Mesothelial cell of epicardium (in vitro differentiated cells): ENCODE data around the gene CLDN14. TPM values are rescaled to one million over a fixed set of nuclear protein-coding genes. Genes with fewer than 3 reads are reported as not detected.
"Not testable (repeated sequence)": the region's sequence is repeated elsewhere in the genome, so short reads cannot be mapped to it uniquely, and the experiment has no call there.

Experiments
- DNase-seq, 2 experiments: peaks; one replicate each; pipeline ENCODE4 v3.0.0; 2021; ENCODE audit warnings: low spot score in 2 of 2; ENCODE audit not compliant: unreplicated experiment in 2 of 2
- H3K27ac Mint-ChIP-seq: 2 replicates; pipeline ENCODE4 v1.8.0; 2021; ENCODE audit warnings: mixed read lengths
- H3K27me3 Mint-ChIP-seq: 2 replicates; pipeline ENCODE4 v1.8.0; 2021; ENCODE audit warnings: low read depth, mixed read lengths
- H3K36me3 Mint-ChIP-seq: 2 replicates; pipeline ENCODE4 v1.8.0; 2021; ENCODE audit warnings: mixed read lengths
- H3K4me1 Mint-ChIP-seq: 2 replicates; pipeline ENCODE4 v1.8.0; 2021; ENCODE audit warnings: mixed read lengths
- H3K4me3 Mint-ChIP-seq: 2 replicates; pipeline ENCODE4 v1.8.0; 2021; ENCODE audit warnings: mild to moderate bottlenecking, moderate library complexity, mixed read lengths
- H3K9me3 Mint-ChIP-seq: 2 replicates; pipeline ENCODE4 v1.8.0; 2021; ENCODE audit warnings: mixed read lengths
- total RNA-seq: library from RNA; stranded (reverse); gene quantifications from 3 replicates; pipeline ENCODE4 v1.2.1, GENCODE V29; 2021
- TF ChIP-seq, protein P1 (sequence below): fragments of 200-600 bp; sonication (generic); IDR thresholded peaks from one replicate; pipeline ENCODE4 v1.5.0; 2021; ENCODE audit warnings: antibody characterized with exemption; ENCODE audit not compliant: unreplicated experiment

Gene CLDN14
- total RNA-seq, 1 donor from 2014 or later, result not detected

DNA sequence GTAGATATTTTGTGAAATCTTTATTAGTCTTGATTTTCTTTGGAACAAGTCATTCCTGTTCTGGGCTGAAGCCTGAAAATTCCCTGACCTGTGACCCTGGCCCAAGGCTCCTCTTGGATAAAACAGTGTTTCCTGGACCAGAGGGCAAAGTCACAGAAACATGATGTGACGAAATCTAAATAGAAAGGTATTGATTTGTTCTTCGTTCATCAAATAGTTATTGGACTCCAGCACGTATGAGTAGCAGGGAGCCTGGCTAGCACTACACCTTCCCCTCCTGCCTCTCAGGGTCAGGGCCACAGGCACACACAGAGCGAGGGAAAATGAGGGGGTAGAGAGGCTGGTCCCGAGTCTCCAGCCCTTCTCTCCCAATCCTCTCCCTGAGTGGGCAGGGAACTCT is 1.7 kb upstream of the CLDN14 start:
- DNase-seq, result no peak
- no peak overlapping the region for H3K4me3 Mint-ChIP-seq
- H3K9me3 Mint-ChIP-seq, result no peaks in the 10 kb centered on the region
- no peaks in the 10 kb centered on the region for H3K36me3 Mint-ChIP-seq
- H3K27me3 Mint-ChIP-seq, result peaks cover 24% of the 10 kb centered on the region
- H3K4me1 Mint-ChIP-seq, result peaks cover 2% of the 10 kb centered on the region
- no peak overlapping the region for H3K27ac Mint-ChIP-seq
- TF ChIP-seq, protein P1, sequence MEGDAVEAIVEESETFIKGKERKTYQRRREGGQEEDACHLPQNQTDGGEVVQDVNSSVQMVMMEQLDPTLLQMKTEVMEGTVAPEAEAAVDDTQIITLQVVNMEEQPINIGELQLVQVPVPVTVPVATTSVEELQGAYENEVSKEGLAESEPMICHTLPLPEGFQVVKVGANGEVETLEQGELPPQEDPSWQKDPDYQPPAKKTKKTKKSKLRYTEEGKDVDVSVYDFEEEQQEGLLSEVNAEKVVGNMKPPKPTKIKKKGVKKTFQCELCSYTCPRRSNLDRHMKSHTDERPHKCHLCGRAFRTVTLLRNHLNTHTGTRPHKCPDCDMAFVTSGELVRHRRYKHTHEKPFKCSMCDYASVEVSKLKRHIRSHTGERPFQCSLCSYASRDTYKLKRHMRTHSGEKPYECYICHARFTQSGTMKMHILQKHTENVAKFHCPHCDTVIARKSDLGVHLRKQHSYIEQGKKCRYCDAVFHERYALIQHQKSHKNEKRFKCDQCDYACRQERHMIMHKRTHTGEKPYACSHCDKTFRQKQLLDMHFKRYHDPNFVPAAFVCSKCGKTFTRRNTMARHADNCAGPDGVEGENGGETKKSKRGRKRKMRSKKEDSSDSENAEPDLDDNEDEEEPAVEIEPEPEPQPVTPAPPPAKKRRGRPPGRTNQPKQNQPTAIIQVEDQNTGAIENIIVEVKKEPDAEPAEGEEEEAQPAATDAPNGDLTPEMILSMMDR, result no peak

DNA sequence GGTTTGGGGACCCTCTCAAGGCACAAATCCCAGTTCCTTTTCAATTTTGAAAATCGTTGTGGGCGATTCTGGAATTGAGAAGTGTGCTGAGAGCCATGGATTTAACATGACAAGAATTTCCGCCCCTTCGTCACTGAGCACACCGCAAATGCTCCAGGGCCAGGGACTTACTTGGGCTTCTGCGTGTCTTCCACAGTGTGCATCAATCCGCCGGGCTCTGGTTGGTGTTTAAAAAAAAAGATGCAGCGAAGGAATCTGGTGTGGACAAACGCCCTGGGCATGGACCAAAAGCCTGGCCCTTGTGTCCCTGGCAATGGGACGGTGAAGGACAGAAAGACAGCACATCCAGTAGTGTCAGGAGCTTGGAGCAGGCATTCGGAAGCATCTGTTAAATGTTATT is 696 bp upstream of the CLDN14 start:
- no peak for DNase-seq
- Mint-ChIP-seq H3K27me3 (peaks cover 15% of the 10 kb centered on the region), H3K9me3 (no peaks in the 10 kb centered on the region), H3K4me3 (no peak overlapping the region), H3K36me3 (no peaks in the 10 kb centered on the region), H3K27ac (no peak overlapping the region), H3K4me1 (peaks cover 2% of the 10 kb centered on the region)
- TF ChIP-seq, protein P1, result no peak

DNA sequence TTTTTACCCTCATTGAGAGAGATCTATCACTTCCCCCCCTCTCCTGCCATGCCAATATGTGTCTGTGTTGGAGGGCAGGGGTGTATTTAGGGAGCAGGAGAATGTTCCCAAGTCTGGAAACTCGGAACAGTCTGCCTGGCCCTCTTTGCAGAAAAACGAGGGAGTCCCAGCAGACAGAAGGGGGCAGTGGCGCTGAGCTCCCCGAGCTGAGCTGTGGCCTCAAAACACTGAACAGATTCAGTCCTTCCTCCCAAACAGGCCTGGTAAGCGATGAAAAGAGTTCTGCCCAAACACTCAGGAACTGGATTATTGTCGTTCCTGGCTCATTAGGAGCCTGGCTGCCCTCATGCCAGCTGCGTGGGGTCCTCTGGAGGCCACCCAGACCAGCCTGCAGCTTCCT is 981 bp downstream of the CLDN14 start:
- Mint-ChIP-seq H3K4me1 (peaks cover 2% of the 10 kb centered on the region), H3K27ac (no peak overlapping the region), H3K27me3 (peaks cover 10% of the 10 kb centered on the region), H3K4me3 (no peak overlapping the region), H3K9me3 (no peaks in the 10 kb centered on the region), H3K36me3 (no peaks in the 10 kb centered on the region)
- DNase-seq, result no peak
- TF ChIP-seq, protein P1, result no peak

DNA sequence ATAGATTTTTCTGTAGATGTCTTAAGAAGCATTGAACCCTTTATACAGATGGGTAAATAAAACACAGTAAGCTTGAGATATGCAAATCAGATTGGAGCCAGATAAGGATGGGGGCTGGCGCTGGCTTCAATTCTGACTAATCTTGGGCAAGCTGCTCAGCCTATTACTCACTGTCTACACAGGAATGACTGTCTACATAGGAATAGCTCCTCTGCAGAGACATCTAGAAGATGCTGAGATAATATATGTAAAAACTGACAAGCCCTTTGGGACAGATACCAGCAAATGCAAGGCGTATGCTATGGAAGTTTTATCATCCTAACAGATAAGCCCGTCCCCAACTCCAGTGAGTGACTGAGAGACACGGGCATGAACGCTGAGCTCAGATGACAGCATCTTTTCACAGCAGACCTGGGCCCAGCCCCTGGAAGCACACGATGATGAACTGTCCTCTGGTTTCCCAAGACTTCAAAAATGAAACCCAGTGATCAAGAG is 1.7 kb downstream of the CLDN14 start:
- H3K27ac Mint-ChIP-seq, result no peak overlapping the region
- peaks cover 4% of the 10 kb centered on the region for H3K9me3 Mint-ChIP-seq
- TF ChIP-seq, protein P1, result no peak
- DNase-seq, result no peak
- no peaks in the 10 kb centered on the region for H3K36me3 Mint-ChIP-seq
- no peak overlapping the region for H3K4me3 Mint-ChIP-seq
- peaks cover 2% of the 10 kb centered on the region for H3K4me1 Mint-ChIP-seq
- H3K27me3 Mint-ChIP-seq, result peaks cover 16% of the 10 kb centered on the region

DNA sequence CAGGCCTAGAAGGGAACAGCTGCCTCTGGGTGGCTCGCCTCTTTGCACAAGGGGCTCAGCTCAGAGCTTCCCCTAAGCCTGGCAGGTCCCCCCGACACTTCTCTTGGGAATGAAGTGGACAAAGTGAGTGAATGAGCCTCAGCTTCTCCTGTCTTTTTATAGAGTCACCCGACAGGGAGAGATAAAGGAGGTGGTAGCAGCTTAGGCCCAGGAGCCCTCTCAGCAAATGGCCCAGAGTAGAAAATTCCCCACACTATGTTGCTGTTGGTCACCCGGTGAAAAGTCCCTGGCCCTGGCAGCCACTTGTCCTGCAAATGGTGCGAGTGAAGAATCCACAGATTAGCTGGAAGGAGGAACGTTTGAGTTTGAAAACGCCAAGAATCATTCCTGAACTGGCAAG is 2.4 kb downstream of the CLDN14 start:
- Mint-ChIP-seq H3K27me3 (peaks cover 16% of the 10 kb centered on the region), H3K27ac (no peak overlapping the region), H3K4me3 (no peak overlapping the region), H3K36me3 (no peaks in the 10 kb centered on the region), H3K9me3 (peaks cover 4% of the 10 kb centered on the region), H3K4me1 (peaks cover 2% of the 10 kb centered on the region)
- no peak for DNase-seq
- TF ChIP-seq, protein P1, result no peak

DNA sequence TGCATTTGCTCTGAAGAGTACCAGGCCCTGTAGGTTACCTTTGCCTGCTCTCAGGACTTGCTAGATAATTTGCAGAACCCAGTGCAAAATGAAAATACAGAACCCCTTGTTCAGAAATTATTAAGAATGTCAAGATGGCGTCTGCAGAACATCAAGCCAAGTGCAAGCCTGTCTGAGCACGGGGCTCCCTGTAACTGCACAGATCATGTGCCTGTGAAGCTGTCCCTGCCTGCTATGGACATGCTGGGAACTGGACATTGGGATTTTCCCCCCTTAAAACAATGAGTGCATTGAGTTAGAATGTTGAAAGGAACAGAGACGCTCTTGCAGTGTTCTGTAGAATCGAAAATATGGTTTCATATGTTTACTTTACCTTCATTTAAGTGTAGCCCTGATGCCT is 2.9 kb downstream of the CLDN14 start:
- TF ChIP-seq, protein P1, result no peak
- Mint-ChIP-seq H3K4me3 (no peak overlapping the region), H3K27ac (no peak overlapping the region)

DNA sequence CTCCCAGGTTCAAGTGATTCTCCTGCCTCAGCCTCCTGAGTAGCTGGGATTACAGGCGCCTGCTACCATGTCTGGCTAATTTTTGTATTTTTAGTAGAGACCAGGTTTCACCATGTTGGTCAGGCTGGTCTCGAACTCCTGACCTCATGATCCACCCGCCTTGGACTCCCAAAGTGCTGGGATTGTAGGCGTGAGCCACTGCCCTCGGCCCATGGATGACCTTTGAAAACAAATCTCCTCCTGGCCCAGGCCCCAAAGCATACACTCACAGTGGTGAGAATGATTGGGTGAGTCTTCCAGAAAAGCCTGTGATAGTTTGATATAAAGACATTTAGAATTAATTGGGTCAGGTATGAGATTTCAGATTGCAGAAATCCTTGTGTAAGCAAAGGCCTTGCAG is 3.4 kb downstream of the CLDN14 start:
- not testable (repeated sequence) for H3K4me1 Mint-ChIP-seq, H3K27ac Mint-ChIP-seq, H3K4me3 Mint-ChIP-seq, H3K9me3 Mint-ChIP-seq, DNase-seq, H3K36me3 Mint-ChIP-seq
- peaks cover 14% of the 10 kb centered on the region for H3K27me3 Mint-ChIP-seq

More for the DNA sequence above, 2.9 kb downstream of the CLDN14 start:
- Mint-ChIP-seq H3K36me3 (no peaks in the 10 kb centered on the region), H3K4me1 (peaks cover 2% of the 10 kb centered on the region), H3K27me3 (peaks cover 13% of the 10 kb centered on the region), H3K9me3 (peaks cover 7% of the 10 kb centered on the region)
- no peak for DNase-seq
